Measurements from ENCODE around the gene NHERF1.

GRCh38 chr17:74797824-74798223, 49.4 kb downstream of the NHERF1 start:
- TF ChIP-seq CTCF (IDR thresholded peaks at IDR 0.05; ENCODE audit: insufficient read depth, low read length, poor library complexity, severe bottlenecking) (no peak), EZH2phosphoT487 (conservative IDR thresholded peaks at IDR 0.05; ENCODE audit: low read length) (no peak)
